Measurements from ENCODE around the gene DAAM1.

GRCh38 chr14:59325906-59326305 lies 137.4 kb downstream of the DAAM1 start:
- TF ChIP-seq CTCF (conservative IDR thresholded peaks at IDR 0.05; ENCODE audit: low read length) (no peak), EZH2phosphoT487 (IDR thresholded peaks at IDR 0.05; ENCODE audit: borderline replicate concordance, low read depth, low read length) (no peak)

Measured in OCI-LY7 (cell line).